Head of caudate nucleus (tissue), 42 donors: ENCODE results near the gene SYT11.
"Not testable (repeated sequence)": the region's sequence is repeated elsewhere in the genome, so short reads cannot be mapped to it uniquely, and the experiment has no call there.

Source experiments
- DNase-seq, 42 donors: peaks; one replicate each; pipeline versions ENCODE4 v3.0.0 to v3.0.0-alpha.2; 2020 to 2021; ENCODE audit warnings: mixed read lengths in 7 of 42
- intact Hi-C: fragments of 100-400 bp; cut with DNase I; formaldehyde crosslinking; loops from one replicate; pipeline ENCODE4 v1.15.0; 2022

The SYT11 gene

DNA sequence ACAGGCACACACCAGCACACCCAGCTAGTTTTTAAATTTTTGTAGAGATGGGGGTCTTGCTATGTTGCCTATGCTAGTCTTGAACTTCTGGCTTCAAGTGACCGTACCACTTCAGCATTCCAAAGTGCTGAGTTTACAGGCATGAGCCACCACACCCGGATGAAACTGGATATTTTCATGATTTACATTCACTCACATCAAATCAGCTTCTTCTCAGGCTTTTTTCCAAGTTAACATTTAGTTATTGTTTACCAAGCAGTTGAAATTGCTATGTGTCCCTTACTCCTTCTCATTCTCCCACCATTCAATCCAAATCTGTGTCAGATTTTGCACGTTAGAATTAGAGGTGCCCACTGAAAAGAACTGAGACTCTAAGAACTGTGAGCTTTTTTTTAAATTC is 33.4 kb downstream of the SYT11 start:
- intact Hi-C loops, result no loop called here
- no peak for DNase-seq

DNA sequence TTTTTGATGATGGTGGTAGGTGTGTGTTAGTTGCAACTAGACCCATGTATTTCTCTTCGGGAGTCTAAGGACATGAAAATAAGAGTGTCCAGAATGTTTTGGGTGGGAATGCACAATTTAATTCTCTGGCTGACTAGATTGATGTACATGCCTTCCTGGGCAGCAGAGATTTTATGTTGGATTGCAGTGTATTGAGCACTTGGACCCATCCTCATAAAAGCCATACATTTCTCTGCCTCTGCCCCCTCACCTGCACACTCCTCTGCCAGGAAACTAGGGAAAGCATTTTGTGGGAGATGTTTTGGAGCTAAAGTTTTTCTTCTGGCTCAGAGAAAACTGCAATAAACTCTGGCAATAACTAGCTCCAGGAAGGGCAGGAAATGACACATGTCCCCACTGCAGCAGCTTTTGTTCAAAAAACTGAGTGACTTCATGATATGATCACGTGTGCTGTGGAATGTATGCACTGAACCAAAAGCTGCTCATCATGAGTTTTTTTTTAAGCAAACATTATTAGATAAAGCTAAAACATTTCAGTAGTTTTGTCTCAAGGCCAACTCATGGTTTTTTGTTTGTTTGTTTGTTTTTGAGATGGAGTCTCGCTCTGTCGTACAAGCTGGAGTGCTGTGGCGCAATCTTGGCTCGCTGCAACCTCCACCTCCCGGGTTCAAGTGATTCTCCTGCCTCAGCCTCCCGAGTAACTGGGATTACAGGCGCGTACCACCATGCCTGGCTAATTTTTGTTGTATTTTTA is 34.2 kb downstream of the SYT11 start:
- intact Hi-C loops, result no loop called here
- DNase-seq, result no peak

DNA sequence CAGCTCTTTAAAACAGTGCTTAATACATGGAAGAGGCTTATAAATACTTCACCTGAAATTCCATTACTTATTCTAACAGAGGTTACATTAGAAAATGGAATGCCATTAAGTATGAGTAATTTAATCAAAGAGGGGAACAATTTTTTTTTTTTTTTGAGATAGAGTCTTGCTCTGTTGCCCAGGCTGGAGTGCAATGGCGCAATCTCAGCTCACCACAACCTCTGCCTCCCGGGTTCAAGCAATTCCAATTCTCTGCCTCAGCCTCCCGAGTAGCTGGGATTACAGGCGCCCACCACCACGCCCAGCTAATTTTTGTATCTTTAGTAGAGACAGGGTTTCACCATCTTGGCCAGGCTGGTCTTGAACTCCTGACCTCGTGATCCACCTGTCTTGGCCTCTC is 36.2 kb downstream of the SYT11 start:
- intact Hi-C loops, DNase-seq: not testable (repeated sequence)

DNA sequence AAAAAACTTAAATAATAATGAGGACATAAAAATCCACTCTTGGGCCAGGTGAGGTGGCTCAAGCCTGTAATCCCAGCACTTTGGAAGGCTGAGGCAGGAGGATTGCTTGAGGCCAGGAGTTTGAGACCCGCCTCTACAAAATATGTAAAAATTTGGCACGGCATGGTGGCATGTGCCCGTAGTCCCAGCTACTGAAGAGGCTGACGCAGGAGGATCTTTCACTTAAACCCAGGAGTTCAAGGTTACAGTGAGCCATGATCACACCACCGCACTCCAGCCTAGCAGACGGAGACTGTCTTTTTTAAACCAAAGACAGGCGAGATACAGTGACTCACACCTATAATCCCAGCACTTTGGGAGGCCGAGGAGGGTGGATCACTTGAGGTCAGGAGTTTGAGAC is 37.1 kb downstream of the SYT11 start:
- intact Hi-C loops, DNase-seq: not testable (repeated sequence)

DNA sequence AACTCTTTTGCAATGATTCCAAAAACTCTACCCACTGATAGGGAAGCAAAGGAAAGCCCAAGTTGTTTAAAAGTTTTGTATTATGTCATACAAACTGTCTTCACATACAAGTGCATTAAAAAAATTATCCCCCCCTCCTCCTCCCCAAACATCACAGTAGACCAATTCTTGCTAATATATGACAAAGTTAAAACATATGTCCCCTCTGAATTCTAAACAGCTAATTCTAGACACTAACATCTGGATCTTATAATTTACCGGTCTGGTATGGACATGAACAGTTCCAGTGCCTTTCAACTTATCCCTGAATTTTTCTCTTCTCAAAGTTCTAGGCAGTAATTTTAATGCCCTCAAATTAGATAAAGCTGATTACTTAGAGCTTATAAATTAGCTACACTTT is 38.4 kb downstream of the SYT11 start:
- no peak for DNase-seq
- intact Hi-C loops, result no loop called here

DNA sequence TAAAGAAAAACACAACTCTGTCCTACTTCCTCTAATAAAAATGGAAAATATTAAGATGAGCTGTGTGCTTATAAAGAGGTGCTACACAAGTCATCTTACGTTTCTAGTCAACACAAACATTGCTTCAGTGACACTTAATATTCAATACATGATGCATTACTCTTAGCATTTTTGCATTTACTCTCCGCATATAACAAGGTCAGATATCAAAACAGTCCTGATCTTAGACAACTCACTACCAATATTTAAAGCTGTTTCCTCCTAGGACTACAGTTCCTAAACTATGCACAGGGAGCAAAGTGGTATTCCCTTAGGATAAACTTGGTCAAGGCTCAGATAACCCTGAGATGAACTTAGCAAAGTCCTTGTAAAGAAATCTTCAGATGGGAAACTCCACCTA is 39.5 kb downstream of the SYT11 start:
- no peak for DNase-seq
- intact Hi-C loops, result no loop called here

DNA sequence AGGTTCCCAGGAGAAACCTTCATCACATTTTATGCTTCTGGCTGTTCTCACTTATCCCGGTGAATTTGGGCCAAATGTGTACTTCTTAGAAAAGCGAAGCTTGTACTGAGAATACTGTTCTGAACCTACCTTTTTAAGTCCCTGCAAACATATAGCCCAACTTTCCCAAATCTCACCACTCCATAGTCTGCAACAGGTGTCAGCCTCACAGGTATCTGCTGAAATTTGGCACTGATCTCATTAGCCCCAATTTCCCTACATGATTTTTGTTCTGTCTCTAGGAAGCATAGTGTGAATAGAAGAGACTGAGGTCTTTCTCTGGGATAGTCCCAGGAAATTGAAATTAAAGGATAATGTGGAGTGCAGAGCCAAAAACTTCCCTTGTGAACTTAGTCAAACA is 40.3 kb downstream of the SYT11 start:
- DNase-seq, result peak in 1 of 42 donors; percentile 14
- intact Hi-C loops, result no loop called here

DNA sequence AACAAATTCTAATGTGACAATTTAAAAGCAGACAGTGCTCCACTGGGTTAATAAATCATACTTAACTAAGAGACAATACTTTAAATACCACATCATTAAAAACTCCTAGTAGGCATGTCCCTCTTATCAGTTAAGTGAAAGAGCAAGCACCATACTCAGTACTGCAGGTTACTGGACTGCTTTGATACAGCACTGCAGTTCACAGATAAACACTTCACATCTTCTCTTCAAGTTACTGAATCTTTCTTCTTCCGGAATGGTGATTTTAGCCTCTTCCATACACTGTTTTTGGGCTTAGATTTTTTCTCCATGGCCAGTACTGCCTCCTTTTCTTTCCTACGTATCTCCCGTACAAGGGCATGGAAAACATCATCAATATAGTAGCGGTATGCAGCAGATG is 40.8 kb downstream of the SYT11 start:
- DNase-seq, result no peak
- intact Hi-C loops, result no loop called here

DNA sequence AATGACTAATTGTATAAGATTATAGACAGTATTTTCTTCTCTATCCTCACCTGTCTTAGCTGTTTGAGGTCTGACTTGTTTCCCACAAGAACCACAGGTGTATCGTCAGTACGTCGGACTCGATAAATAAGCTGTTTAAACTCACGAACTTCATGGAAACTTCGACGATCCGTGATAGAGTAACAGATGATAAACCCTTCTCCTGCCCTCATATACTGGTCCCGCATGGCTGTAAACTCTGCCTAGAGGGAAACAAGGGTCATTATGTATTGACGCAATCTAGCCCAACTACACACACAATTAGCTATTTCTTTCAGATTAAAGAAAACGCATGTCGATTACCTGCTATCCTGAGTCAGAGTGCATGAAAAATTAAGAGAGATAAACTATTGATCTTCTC is 44.9 kb downstream of the SYT11 start:
- intact Hi-C loops, result no loop called here
- DNase-seq, result no peak

DNA sequence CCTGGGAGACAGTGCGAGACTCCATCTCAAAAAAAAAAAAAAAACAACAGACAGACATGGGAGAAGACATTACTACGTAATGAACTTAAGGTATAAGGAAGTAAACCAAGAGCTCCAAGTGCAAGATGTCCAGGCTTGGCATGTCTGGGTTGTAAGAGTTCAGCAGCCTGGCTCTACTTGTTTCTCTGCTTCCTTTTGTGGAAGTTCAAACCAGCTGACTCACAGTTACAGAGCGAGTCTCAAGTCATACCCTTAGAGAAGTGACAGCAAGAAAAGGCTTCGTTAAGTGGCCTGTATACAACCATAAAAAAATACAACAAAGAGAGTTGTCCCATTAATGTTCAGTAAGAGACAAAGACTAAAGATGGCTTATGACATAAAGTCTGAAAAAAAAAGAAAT is 50.5 kb downstream of the SYT11 start:
- peak in 8 of 42 donors; percentile 10 to 62 (median 26) for DNase-seq
- intact Hi-C loops, result loop anchor here (5.0 kb wide), 1 partner anchor 38 kb away; no protein-coding TSS in a partner anchor

DNA sequence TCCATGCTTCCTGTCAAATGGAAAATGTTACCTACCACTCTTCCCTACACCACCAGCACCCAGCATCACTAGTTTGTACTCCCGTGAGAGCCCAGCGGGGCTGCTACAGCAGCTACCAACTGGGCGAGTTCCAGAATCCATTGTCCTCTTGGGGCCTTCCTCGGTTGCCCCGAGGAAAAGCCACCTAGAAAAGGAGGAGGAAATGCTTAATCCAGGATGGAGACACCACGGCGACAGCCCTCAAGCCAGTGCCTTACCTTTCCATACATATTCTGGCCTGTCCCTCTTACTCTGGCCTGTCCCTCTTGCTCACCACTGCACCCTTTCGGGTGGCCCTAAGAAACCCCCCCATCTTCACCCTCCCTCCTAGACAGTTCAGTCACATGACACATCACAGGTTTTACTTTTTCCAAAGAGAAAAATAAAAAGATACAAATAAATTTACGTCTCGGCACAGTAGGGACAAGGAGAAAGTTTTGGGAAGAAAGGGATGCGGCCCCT is 51.3 kb downstream of the SYT11 start:
- intact Hi-C loops, result loop anchor here (5.0 kb wide), 1 partner anchor 38 kb away; no protein-coding TSS in a partner anchor
- peak in 28 of 42 donors; percentile 4 to 60 (median 32) for DNase-seq

DNA sequence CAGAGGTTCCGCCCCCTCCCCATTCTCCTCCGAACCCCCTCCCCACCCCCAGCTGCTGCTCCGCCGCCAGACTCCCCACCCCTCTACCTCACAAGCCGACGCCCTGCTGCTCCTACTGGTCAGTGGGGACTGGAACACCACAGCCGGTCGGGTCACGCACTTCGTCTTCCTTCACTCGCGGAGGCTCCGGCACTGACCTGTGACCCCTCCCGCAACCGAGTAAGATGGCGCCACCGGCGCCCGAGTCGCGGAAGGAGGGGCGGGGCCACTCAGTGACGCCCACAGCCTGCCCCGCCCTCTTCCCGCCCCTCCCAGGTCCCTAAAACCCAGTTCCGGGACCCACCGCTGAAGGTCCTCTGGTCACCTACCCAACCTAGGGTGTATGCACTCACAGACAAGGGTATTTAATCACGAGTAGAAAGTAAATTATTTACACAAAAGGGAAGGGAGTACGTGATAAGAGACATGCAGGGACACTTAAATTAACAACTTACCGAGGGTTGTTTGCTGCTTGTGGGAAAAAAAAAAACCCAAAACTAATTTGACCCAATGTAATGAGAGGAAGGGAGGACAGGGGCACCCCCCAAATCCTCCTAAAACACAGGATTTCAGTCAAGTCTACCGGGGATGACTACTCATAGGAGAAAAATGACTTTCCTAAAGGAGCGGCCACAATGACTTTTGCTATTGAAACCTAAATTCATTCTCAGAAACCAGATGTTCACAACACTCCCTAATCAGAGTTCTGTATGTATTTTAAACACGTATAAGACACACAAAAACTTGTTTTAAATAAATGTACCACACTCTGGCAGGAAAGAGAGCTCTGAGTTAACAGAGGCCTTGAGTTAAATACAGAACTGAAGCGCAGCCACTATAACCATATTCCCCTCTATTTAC is 52.0 kb downstream of the SYT11 start, which contains the start of gene RIT1:
Gene RIT1, minus strand, starts transcription at position 194 of the 900 bp plus-strand sequence. CDS start 588 bp downstream, outside the sequence.
- DNase-seq, result peak; percentile 65 to 93 (median 87)
- intact Hi-C loops, result loop anchor here (5.0 kb wide), 1 partner anchor 39 kb away; no protein-coding TSS in a partner anchor

DNA sequence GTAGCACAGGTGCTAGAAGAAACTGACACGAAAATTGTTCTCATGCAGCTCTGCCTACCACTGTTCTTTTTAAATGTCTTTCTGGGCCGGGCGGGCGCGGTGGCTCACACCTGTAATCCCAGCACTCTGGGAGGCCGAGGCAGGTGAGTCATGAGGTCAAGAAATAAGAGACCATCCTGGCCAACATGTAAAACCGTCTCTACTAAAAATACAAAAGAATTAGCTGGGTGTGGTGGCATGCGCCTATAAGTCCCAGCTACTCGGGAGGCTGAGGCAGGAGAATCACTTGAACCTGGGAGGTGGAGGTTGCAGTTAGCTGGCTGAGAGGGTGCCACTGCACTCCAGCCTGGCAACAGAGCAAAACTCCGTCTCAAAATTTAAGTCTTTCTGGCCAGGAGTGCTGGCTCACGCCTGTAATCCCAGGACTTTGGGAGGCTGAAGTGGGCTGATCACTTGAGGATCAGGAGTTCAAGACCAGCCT is 52.7 kb downstream of the SYT11 start:
- DNase-seq, result peak in 1 of 42 donors; percentile 28
- intact Hi-C loops, result loop anchor here (5.0 kb wide), 1 partner anchor 40 kb away; no protein-coding TSS in a partner anchor

DNA sequence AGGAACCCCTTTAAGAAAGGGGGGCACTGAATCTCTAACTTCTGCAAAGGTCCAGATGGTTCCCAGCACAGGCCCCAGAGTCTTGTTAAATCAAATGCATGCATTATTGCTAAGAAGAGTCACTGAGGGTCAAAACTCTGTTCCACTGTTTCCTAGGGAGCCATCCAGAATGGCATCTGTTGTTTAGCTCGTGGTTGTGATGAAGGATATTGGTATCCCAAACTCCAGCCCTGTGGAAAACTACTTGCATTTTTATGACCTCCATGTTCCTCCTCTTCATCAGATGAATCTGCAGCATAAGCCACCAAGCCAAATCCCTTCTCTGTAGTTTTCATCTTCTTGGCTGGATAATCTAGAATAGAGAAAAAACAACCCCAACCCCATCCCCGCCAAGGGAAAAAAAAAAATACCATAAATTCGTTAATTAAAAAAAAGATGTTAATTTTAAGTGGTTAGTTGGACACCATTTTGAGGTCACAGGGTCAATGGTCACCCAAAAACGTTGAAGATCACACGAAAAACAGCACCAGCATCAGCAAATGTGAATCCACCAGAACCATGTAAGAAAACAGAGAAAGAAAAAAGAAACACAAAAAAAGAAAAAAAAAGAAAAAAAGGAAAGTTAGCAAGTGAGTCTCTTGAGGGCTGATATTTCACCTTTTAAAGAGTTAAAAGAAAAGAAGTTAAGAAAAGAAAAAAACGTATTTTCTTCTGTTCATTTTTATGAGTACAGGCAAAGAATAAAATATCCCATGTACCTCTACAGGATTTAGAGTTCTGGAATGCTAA is 54.8 kb downstream of the SYT11 start:
- intact Hi-C loops, result loop anchor here (5.0 kb wide), 1 partner anchor 42 kb away; no protein-coding TSS in a partner anchor
- no peak for DNase-seq

DNA sequence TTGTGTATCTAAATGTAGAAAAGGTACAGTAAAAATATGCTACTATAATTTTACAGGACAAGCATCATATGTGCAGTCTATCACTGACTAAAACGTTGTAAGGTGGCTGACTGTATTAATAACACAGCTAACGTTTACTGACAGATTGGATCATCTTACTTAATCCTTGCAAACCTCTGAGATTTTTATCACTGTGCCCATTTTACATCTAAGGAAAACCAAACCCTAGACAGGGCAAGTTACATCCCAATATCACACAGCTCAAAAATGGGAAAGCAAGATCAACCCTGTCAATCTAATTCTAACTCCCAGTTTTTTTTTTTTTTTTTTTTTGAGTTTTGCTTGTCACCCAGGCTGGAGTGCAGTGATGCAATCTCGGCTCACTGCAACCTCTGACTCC is 59.3 kb downstream of the SYT11 start:
- intact Hi-C loops, result no loop called here
- DNase-seq, result no peak

DNA sequence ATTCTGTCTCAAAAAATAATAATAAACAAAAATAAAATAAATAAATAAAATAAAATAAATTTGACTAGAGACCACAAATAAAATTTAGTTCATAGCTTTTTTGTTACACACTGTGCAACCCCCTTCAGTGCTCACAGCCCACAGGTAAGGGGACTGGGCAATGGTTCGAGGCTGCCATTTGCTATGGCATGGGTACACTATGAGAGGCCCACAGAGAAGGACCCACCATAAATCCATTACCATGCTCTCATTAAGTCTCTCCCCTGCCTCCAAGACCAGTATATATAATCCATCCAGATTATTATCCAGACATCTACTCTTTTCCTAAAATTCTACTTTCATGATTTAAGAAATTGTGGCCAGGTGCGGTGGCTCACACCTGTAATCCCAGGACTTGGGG is 60.4 kb downstream of the SYT11 start:
- intact Hi-C loops, result no loop called here
- DNase-seq, result no peak

DNA sequence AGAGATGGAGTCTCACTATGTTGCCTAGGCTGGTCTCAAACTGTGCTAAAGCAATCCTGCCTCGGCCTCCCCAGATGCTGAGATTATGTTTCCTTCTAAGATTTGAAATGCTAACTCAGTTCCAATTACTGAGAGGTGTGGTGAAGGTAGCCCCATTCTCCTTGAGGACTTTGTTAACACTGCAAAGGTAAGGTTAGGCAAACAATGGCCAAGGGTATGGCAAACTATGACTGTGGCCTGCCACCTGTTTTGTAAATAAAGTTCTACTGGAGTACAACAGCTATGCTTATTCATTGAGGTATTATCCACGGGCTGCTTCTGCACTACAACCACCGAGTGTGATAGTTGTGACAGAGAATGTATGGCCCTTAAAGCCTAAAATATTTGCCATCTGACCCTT is 61.4 kb downstream of the SYT11 start:
- DNase-seq, result no peak
- intact Hi-C loops, result no loop called here

DNA sequence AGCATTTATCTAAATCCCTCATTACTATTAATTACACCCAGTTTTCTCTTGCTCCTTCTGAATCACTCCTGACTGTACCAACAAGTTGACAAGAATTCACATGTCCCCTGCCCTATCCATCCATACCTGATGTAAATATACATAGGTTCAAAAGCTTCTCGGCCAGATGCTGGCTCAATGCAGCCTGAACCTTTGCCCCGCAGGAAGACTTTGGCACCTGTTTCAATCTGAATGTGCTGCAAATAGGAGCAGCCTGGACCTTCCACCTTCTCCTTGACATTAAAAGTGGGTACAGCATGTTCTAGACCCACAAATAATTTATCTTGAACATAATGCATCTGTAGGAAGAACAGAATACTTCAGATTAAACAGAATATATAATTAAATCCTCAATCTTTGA is 66.1 kb downstream of the SYT11 start:
- DNase-seq, result no peak
- intact Hi-C loops, result no loop called here

DNA sequence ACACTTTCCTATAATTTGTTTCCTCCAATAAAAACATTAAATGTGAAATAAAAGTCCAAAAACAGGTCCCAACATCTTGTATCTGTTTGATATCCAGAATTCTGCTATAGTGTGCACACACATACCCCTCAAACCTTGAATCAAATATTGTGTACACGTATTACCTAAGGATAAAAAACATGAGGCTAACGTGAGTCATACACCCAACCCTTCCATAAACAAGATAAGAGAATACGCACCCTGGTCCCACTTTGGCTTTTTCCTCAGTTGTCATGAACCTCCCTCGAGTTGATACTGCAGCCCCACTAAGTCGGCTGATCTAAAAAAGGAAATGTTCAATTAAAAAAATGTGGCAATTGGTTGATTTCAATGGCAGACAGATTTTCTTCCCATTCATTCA is 69.7 kb downstream of the SYT11 start:
- DNase-seq, result no peak
- intact Hi-C loops, result no loop called here
